Fibroblast of the aortic adventitia (primary cell): ENCODE measurements around the gene INSRR. TPM values are rescaled to one million over a fixed set of nuclear protein-coding genes. Genes with fewer than 3 reads are reported as not detected.

ENCODE experiments used
- DNase-seq: peaks from one replicate; pipeline ENCODE4 v3.0.0-alpha.2; 2010; ENCODE audit warnings: low read depth
- H3K4me3 ChIP-seq: 2 replicates; pipeline ENCODE4 v1.5.1; 2011; ENCODE audit warnings: low read depth, mild to moderate bottlenecking, control low read depth, low read length, moderate library complexity
- total RNA-seq: library from RNA; depleted of rRNA; stranded (reverse); fragments of >200 nt; gene quantifications from 2 replicates; pipeline ENCODE4 v1.2.3, GENCODE V29; 2012; ENCODE audit warnings: low replicate concordance
- TF ChIP-seq, protein P1 (sequence below): IDR thresholded peaks from 2 replicates; pipeline ENCODE4 v1.5.1; 2011; ENCODE audit warnings: mild to moderate bottlenecking, low read length, control low read depth, inconsistent platforms; ENCODE audit not compliant: insufficient read depth

INSRR gene
- total RNA-seq, 1 donor = not detected

DNA sequence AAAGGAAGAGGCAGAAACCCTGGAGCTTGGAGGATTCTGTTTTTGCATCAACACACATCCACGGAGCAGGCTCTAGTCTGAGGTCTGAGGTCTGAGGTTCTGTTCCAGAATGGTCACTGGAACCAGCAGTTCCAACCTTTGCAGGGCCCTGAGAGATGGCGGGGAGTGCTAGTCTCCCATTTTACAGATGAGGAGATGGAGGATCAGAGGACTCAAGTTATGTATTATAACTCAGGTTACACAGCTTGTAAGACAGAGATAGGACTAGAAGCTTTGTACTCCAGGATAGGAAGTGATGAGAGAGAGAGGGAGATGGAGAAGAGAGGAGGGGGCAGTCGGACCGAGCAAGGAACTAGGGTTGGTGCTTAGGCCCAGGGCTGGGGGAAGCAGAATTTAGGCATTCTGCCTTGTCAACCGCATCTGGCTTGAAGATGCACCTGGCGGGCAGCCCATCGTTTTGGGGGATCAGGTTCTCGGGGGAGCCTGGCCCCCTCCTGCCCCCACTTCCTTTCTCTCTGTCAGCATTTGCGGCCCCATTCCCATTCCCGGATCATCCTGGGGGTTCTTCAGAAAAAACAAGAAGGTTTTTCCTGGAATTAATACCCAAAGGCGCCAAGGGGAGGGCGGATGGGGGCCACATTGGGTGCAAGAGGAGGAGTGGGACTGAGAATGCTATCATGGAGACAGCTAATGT, 40.2 kb upstream of the INSRR start:
- H3K4me3 ChIP-seq = peak overlapping the region; percentile 37
- TF ChIP-seq, protein P1, sequence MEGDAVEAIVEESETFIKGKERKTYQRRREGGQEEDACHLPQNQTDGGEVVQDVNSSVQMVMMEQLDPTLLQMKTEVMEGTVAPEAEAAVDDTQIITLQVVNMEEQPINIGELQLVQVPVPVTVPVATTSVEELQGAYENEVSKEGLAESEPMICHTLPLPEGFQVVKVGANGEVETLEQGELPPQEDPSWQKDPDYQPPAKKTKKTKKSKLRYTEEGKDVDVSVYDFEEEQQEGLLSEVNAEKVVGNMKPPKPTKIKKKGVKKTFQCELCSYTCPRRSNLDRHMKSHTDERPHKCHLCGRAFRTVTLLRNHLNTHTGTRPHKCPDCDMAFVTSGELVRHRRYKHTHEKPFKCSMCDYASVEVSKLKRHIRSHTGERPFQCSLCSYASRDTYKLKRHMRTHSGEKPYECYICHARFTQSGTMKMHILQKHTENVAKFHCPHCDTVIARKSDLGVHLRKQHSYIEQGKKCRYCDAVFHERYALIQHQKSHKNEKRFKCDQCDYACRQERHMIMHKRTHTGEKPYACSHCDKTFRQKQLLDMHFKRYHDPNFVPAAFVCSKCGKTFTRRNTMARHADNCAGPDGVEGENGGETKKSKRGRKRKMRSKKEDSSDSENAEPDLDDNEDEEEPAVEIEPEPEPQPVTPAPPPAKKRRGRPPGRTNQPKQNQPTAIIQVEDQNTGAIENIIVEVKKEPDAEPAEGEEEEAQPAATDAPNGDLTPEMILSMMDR = no peak
- DNase-seq = no peak

- H3K4me3 ChIP-seq = peak overlapping the region; percentile 37
- DNase-seq = peak; percentile 69
- TF ChIP-seq, protein P1 = no peak
These were observed 39.2 kb upstream of the INSRR start for GRCh38 chr1:156898161-156898566.

DNA sequence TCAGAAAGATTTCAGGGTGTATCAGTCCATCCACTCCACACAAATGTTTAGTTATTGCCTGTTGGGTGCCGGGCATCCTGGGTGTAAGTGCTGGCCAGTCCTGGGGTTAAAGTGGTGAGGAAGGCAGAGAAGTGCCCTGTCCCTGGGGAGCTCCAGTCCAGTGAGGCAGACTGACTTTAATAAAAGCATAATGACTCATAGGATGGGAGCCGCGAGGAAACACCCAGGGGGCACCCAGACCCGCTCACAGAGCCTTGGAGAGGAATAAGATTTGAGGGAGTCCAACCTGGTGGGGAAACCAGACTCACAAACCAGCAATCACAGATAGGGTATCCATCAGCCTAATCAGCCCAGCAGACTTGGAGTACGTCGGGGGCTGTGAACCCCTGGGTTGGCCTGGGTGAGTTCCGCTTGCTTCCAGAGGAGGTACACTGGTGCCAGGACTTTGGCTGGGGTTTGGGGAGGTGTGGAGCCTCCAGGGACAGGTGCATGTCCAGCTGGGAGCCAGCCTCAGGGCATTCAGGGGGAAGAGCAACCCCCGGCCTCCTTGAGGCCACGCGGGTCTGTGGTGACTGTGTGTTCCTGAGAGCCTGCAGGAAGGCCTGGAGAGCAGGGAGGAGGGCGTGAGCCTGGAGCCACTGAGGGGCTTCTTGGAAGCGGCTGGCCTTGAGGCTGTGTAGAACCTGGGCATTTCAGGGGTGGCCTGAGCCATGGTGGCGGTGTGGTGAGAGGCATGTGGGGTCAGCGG, 38.3 kb upstream of the INSRR start:
- DNase-seq = peak; percentile 71
- H3K4me3 ChIP-seq = peak overlapping the region; percentile 40
- TF ChIP-seq, protein P1 = no peak

- H3K4me3 ChIP-seq = peak overlapping the region; percentile 40
- DNase-seq = peak; percentile 91
- TF ChIP-seq, protein P1 = no peak
These were observed 37.6 kb upstream of the INSRR start for GRCh38 chr1:156896490-156897033.

- TF ChIP-seq, protein P1 = no peak
- DNase-seq = peak; percentile 63
- H3K4me3 ChIP-seq = peak overlapping the region; percentile 25
These were observed 37.0 kb upstream of the INSRR start for GRCh38 chr1:156895927-156896326.

- TF ChIP-seq, protein P1 = no peak
- DNase-seq = peak; percentile 58
- peak overlapping the region; percentile 74 for H3K4me3 ChIP-seq
These were observed 36.5 kb upstream of the INSRR start for GRCh38 chr1:156895455-156895812.
